Panc1 (cell line): ENCODE results near the gene DHCR7. TPM values are rescaled to one million over a fixed set of nuclear protein-coding genes. Genes with fewer than 3 reads are reported as not detected.
A peak's percentile ranks its signal among the peaks of the same experiment; 100 is the strongest.

Experiments
- ATAC-seq: fragments of 200-7000 bp; cut with Tn5 transposase; 2 replicates; pipeline ENCODE4 v1.9.1; 2020; ENCODE audit warnings: mild to moderate bottlenecking, moderate library complexity
- BruUV-seq: library from RNA; stranded (reverse); fragments of 400-500 nt; replicated peaks from 2 replicates; lab custom pipeline; 2021; lab: Mats Ljungman, UMichigan
- CTCF ChIA-PET: fragments of 300-600 bp; sonication (Branson Sonifier 250); formaldehyde crosslinking; loops from one replicate; lab custom pipeline; 2022; ENCODE audit warnings: antibody characterized with exemption; lab: Charles Lee
- POLR2A ChIA-PET: fragments of 300-600 bp; sonication (Branson Sonifier 250); formaldehyde crosslinking; loops from one replicate; lab custom pipeline; 2022; ENCODE audit warnings: antibody characterized with exemption; lab: Charles Lee
- DNase-seq: peaks from one replicate; pipeline ENCODE4 v3.0.0-alpha.2; 2010; ENCODE audit warnings: low read depth, low spot score
- H3K27ac ChIP-seq: 2 replicates; pipeline ENCODE4 v1.5.1; 2011; ENCODE audit warnings: mild to moderate bottlenecking, low read length, inconsistent platforms
- H3K27me3 ChIP-seq: fragments of 200-500 bp; sonication (Bioruptor generic); 2 replicates; pipeline ENCODE4 v1.6.0; 2014; ENCODE audit warnings: low read length, inconsistent platforms; ENCODE audit not compliant: control insufficient read depth, insufficient read depth
- H3K36me3 ChIP-seq: fragments of 200-500 bp; sonication (Bioruptor generic); 2 replicates; pipeline ENCODE4 v1.5.1; 2014; ENCODE audit warnings: inconsistent platforms, mild to moderate bottlenecking, low read length, moderate library complexity; ENCODE audit not compliant: control insufficient read depth, insufficient read depth
- H3K4me1 ChIP-seq: 2 replicates; pipeline ENCODE4 v1.5.1; 2011; ENCODE audit warnings: inconsistent platforms, mild to moderate bottlenecking, low read length, moderate library complexity; ENCODE audit not compliant: control insufficient read depth, insufficient read depth
- H3K4me3 ChIP-seq, 2 experiments: 2 replicates each; pipeline ENCODE4 v1.5.1; 2011 to 2012; ENCODE audit warnings: low read depth in 2 of 2, low read length in 2 of 2, mild to moderate bottlenecking in 2 of 2, inconsistent platforms in 1 of 2, moderate library complexity in 1 of 2
- H3K9me3 ChIP-seq: fragments of 200-500 bp; sonication (Bioruptor generic); 2 replicates; pipeline ENCODE4 v1.5.1; 2014; ENCODE audit warnings: low read depth, mild to moderate bottlenecking, inconsistent platforms, low read length, moderate library complexity; ENCODE audit not compliant: control insufficient read depth, insufficient read depth
- POLR2AphosphoS5 ChIP-seq: IDR thresholded peaks from 2 replicates; pipeline ENCODE4 v1.6.1; 2012; ENCODE audit warnings: mild to moderate bottlenecking, low read depth, low read length, moderate library complexity
- SIN3A ChIP-seq: IDR thresholded peaks from 2 replicates; pipeline ENCODE4 v1.6.1; 2012; ENCODE audit warnings: low read depth, mild to moderate bottlenecking, low read length, moderate library complexity, borderline replicate concordance; ENCODE audit not compliant: insufficient read depth
- TCF7L2 ChIP-seq: IDR thresholded peaks from 2 replicates; pipeline ENCODE4 v1.6.1; 2011; ENCODE audit warnings: mild to moderate bottlenecking, low read depth, low read length, inconsistent platforms
- in situ Hi-C: cut with HindIII; loops from 2 replicates; pipeline ENCODE4 v1.10.0; 2016; ENCODE audit warnings: low sequenced_read_pairs, low pct_unique_long_range_greater_than_20kb
- intact Hi-C: fragments of 100-400 bp; cut with micrococcal nuclease; formaldehyde crosslinking; loops from one replicate; pipeline ENCODE4 v1.10.0; 2022; ENCODE audit not compliant: unreplicated experiment
- total RNA-seq: library from RNA; stranded (reverse); gene quantifications from one replicate; pipeline ENCODE4 v1.2.1, GENCODE V29; 2021; ENCODE audit not compliant: unreplicated experiment
- TF ChIP-seq, protein P1 (sequence below): fragments of 450-650 bp; IDR thresholded peaks from 2 replicates; pipeline ENCODE4 v1.5.1; 2017; ENCODE audit warnings: mild to moderate bottlenecking
- TF ChIP-seq, protein P2 (sequence below), 2 experiments: IDR thresholded peaks; 2 replicates each; pipeline ENCODE4 v1.6.1; 2011 to 2012; ENCODE audit warnings: low read depth in 2 of 2, control low read depth in 1 of 2, low read length in 1 of 2, mild to moderate bottlenecking in 1 of 2, moderate library complexity in 1 of 2; ENCODE audit not compliant: insufficient read depth in 1 of 2

Gene DHCR7
- total RNA-seq, 1 experiment from 2014 or later = 356 TPM

DNA sequence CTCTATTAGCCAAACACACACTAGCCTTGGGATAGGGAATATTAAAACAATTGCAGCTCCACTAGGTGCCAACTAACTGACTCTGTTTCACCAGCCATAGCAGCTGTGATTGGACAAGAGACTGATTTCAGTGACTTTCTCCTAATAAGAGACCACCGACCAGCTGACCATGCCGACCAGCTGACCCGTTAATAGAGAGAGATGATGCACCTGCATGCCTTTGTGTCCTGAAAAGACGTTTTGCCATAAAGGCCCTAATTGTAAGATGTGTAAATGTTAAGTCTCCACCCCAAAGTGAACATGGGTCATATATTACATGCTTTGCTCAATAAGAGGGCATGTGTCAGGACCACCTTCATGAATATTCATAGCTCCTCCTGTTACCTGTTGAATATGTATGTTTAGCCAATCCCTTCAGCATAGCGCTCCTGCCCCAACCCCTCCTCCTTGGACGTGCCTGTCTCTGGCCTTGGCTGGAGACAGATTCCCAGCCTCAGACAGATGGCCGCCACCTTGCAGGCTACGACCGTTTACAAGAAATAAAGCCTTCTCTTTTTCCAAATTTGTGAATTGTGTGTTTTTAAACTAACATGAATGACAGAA, 3.5 kb upstream of the DHCR7 start:
- Histone ChIP-seq H3K27ac (peak overlapping the region; percentile 73), H3K4me1 (peaks cover 28% of the 10 kb centered on the region), H3K9me3 (no peaks in the 10 kb centered on the region), H3K27me3 (no peaks in the 10 kb centered on the region), H3K36me3 (peaks cover 5% of the 10 kb centered on the region), H3K4me3 (peak overlapping the region; percentile 77 to 88)
- TF ChIP-seq POLR2AphosphoS5 (no peak), TCF7L2 (no peak), SIN3A (no peak)
- TF ChIP-seq, protein P1, sequence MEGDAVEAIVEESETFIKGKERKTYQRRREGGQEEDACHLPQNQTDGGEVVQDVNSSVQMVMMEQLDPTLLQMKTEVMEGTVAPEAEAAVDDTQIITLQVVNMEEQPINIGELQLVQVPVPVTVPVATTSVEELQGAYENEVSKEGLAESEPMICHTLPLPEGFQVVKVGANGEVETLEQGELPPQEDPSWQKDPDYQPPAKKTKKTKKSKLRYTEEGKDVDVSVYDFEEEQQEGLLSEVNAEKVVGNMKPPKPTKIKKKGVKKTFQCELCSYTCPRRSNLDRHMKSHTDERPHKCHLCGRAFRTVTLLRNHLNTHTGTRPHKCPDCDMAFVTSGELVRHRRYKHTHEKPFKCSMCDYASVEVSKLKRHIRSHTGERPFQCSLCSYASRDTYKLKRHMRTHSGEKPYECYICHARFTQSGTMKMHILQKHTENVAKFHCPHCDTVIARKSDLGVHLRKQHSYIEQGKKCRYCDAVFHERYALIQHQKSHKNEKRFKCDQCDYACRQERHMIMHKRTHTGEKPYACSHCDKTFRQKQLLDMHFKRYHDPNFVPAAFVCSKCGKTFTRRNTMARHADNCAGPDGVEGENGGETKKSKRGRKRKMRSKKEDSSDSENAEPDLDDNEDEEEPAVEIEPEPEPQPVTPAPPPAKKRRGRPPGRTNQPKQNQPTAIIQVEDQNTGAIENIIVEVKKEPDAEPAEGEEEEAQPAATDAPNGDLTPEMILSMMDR = no peak
- TF ChIP-seq, protein P2, sequence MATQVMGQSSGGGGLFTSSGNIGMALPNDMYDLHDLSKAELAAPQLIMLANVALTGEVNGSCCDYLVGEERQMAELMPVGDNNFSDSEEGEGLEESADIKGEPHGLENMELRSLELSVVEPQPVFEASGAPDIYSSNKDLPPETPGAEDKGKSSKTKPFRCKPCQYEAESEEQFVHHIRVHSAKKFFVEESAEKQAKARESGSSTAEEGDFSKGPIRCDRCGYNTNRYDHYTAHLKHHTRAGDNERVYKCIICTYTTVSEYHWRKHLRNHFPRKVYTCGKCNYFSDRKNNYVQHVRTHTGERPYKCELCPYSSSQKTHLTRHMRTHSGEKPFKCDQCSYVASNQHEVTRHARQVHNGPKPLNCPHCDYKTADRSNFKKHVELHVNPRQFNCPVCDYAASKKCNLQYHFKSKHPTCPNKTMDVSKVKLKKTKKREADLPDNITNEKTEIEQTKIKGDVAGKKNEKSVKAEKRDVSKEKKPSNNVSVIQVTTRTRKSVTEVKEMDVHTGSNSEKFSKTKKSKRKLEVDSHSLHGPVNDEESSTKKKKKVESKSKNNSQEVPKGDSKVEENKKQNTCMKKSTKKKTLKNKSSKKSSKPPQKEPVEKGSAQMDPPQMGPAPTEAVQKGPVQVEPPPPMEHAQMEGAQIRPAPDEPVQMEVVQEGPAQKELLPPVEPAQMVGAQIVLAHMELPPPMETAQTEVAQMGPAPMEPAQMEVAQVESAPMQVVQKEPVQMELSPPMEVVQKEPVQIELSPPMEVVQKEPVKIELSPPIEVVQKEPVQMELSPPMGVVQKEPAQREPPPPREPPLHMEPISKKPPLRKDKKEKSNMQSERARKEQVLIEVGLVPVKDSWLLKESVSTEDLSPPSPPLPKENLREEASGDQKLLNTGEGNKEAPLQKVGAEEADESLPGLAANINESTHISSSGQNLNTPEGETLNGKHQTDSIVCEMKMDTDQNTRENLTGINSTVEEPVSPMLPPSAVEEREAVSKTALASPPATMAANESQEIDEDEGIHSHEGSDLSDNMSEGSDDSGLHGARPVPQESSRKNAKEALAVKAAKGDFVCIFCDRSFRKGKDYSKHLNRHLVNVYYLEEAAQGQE (IDR thresholded peaks at IDR 0.05; ENCODE audit: insufficient read depth in 1 of 2, low read depth in 2 of 2, low read length in 1 of 2) = no peak
- DNase-seq (no peak), ATAC-seq (no peak)
- ChIA-PET CTCF (no interaction called here), POLR2A (no interaction called here)
- no TSS peak for BruUV-seq
- intact Hi-C loops = no loop called here
- in situ Hi-C loops = no loop called here

DNA sequence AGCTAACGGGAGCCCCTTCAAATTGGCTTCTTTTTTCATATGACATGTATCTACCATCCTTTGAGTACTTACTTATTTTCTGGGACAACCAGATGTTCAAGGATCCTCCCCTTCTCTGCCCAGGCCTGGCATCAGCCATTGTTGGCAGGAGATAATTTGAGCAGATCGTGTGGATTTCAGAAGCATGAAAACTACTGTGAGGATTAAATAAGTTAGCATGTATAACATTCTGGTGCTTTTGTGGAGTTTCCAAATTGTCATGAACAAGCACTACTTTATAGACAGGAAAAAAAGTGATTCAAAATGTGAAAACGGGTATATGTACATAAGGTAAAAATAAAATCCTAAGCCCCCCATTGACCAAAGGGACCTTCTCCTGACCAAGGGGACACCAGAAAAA, 2.7 kb upstream of the DHCR7 start:
- Histone ChIP-seq H3K27me3 (no peaks in the 10 kb centered on the region), H3K4me3 (no peak overlapping the region), H3K27ac (peak overlapping the region; percentile 0; the same call in 1 of the 2 replicates), H3K36me3 (peaks cover 2% of the 10 kb centered on the region), H3K9me3 (peaks cover 6% of the 10 kb centered on the region; the same call in 1 of the 2 replicates), H3K4me1 (peaks cover 28% of the 10 kb centered on the region)
- BruUV-seq = no TSS peak
- no peak for DNase-seq
- intact Hi-C loops = no loop called here
- no peak for ATAC-seq
- in situ Hi-C loops = no loop called here
- CTCF ChIA-PET = no interaction called here
- no peak for TF ChIP-seq POLR2AphosphoS5
- POLR2A ChIA-PET = no interaction called here

DNA sequence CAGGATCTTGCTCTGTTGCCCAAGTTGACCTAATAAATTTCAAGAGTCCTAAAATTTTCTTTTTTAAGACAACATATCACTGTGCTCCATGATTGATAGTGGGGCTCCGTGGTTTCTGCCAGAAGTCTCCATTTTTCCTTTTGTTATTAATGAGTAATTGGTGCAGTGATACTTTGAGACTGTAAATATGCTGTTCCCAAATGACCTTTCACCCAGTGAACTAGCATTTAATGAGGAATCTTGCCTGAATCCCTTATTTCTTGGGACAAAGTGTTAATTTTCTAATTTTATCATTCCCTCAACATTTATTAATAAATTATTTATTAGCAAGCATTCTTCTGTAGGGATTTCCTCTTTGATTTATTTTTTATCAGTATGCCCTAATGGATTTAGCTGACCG, 2.3 kb upstream of the DHCR7 start:
- in situ Hi-C loops = no loop called here
- Histone ChIP-seq H3K27ac (peak overlapping the region; percentile 5; the same call in 1 of the 2 replicates), H3K36me3 (peaks cover 2% of the 10 kb centered on the region; the same call in 1 of the 2 replicates), H3K27me3 (no peaks in the 10 kb centered on the region), H3K4me3 (no peak overlapping the region), H3K4me1 (peaks cover 28% of the 10 kb centered on the region), H3K9me3 (peaks cover 7% of the 10 kb centered on the region; the same call in 1 of the 2 replicates)
- TF ChIP-seq, protein P1 = no peak
- TF ChIP-seq TCF7L2 (no peak), SIN3A (no peak), POLR2AphosphoS5 (no peak)
- TF ChIP-seq, protein P2 (IDR thresholded peaks at IDR 0.05; ENCODE audit: insufficient read depth in 1 of 2, low read depth in 2 of 2, low read length in 1 of 2) = no peak
- no TSS peak for BruUV-seq
- ChIA-PET POLR2A (no interaction called here), CTCF (no interaction called here)
- ATAC-seq = no peak
- no peak for DNase-seq
- intact Hi-C loops = no loop called here
